Measurements from ENCODE around the gene PLEKHD1.

DNA sequence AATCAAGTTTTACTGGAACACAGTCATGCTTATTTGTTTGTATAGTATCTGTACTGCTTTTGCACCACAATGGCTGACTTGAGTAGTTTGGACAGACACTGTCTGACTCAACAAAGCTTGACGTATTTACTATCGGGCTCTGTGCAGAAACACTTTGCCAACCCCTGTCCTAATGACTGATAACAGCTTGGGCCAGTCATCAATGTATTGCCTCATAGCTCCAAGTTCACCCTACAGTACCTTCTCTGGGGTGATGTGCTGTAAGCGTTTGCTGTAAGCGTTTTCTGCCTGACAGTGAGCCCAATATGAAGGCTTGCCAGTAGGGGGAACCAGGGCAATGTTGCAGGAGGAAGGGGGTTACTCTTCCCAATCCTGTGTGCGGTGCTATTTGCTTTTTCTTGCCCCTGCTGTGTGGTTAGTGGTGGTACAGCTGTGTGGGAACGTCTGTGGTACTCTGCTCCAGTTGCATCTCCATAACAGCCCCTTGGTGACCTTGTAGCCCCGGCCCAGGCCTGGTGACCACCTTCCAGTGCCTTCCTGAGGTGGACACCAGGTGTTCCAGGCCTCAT is 95.6 kb downstream of the PLEKHD1 start:
- TF ChIP-seq POLR2A (IDR thresholded peaks at IDR 0.05; ENCODE audit: low read length) (no peak), GATA1 (IDR thresholded peaks at IDR 0.05; ENCODE audit: low read depth, low read length) (no peak)

All from erythroblast (primary cell).